Skeletal muscle tissue (tissue), 4 donors: ENCODE measurements around the gene TPPP. TPM values are rescaled to one million over a fixed set of nuclear protein-coding genes. Genes with fewer than 3 reads are reported as not detected.

ENCODE experiments used
- H3K27ac ChIP-seq: one replicate; pipeline ENCODE4 v1.7.0; 2013; ENCODE audit warnings: mild to moderate bottlenecking, low read depth, low read length, inconsistent platforms
- H3K27me3 ChIP-seq, 3 donors: one replicate each; pipeline ENCODE4 v1.7.0; 2013; ENCODE audit warnings: low read length in 3 of 3; ENCODE audit not compliant: control insufficient read depth in 3 of 3, insufficient read depth in 3 of 3
- H3K36me3 ChIP-seq, 3 donors: one replicate each; pipeline ENCODE4 v1.7.0; 2013; ENCODE audit warnings: low read length in 3 of 3; ENCODE audit not compliant: control insufficient read depth in 3 of 3, insufficient read depth in 3 of 3
- H3K4me1 ChIP-seq, 3 donors: one replicate each; pipeline ENCODE4 v1.7.0; 2013; ENCODE audit warnings: low read length in 3 of 3, mild to moderate bottlenecking in 3 of 3; ENCODE audit not compliant: control insufficient read depth in 3 of 3, insufficient read depth in 3 of 3
- H3K4me3 ChIP-seq, 3 donors: one replicate each; pipeline ENCODE4 v1.7.0; 2013; ENCODE audit warnings: low read length in 3 of 3
- H3K9ac ChIP-seq, 3 donors: one replicate each; pipeline ENCODE4 v1.7.0; 2013; ENCODE audit warnings: low read length in 3 of 3, mild to moderate bottlenecking in 3 of 3, moderate library complexity in 2 of 3, low read depth in 1 of 3
- H3K9me3 ChIP-seq, 3 donors: one replicate each; pipeline ENCODE4 v1.7.0; 2013; ENCODE audit warnings: low read length in 3 of 3; ENCODE audit not compliant: control insufficient read depth in 3 of 3
- total RNA-seq: library from RNA; depleted of rRNA; stranded (reverse); fragments of >200 nt; gene quantifications from one replicate; pipeline ENCODE4 v1.2.3, GENCODE V29; 2014
- donor health status: Osteomylitis.

TPPP gene
- total RNA-seq, 1 donor from 2014 or later, result 3.7 TPM

GRCh38 chr5:618450-618849 lies 74.7 kb downstream of the TPPP start:
- no peaks in the 10 kb centered on the region for H3K9me3 ChIP-seq
- H3K4me3 ChIP-seq, result no peak overlapping the region
- H3K4me1 ChIP-seq, result no peaks in the 10 kb centered on the region
- no peaks in the 10 kb centered on the region for H3K27me3 ChIP-seq
- H3K9ac ChIP-seq, result no peak overlapping the region
- peaks cover 17 to 19% (median 18%) of the 10 kb centered on the region in 3 donors for H3K36me3 ChIP-seq
- H3K27ac ChIP-seq, result no peak overlapping the region

- Histone ChIP-seq H3K36me3 (peaks cover 17 to 19% (median 18%) of the 10 kb centered on the region in 3 donors), H3K4me3 (no peak overlapping the region), H3K9ac (no peak overlapping the region), H3K9me3 (no peaks in the 10 kb centered on the region), H3K4me1 (peaks cover under 1 to 2% (median 2%) of the 10 kb centered on the region in 3 donors), H3K27ac (no peak overlapping the region), H3K27me3 (no peaks in the 10 kb centered on the region)
Measured at GRCh38 chr5:617896-618295, 75.3 kb downstream of the TPPP start.

DNA sequence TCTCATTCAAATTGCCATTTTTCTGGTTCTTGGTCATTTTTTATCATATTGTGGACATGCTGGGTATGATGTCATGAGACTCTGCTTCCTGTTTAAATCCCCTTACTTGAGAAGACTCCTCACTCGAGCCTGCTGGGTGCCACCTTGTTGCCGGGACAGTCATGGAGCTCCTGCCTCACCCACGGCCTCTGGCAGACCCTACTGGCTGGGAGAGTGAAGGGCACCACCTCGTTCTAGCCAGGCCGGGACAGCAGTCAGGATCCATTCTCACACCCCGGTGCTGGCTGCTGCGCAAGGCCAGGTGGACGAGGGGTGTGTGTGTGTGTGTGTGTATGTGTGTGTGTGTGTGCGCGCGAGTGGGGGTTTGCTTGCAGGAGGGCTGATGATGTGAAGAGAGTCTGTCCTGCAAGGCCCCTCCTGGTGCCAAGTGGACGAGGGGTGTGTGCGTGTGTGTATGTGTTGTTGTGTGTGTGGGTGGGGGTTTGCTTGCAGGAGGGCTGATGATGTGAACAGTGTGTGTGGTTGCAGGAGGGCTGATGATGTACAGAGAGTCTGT lies 76.6 kb downstream of the TPPP start:
- Histone ChIP-seq H3K9me3 (no peaks in the 10 kb centered on the region), H3K36me3 (peaks cover 17 to 19% (median 18%) of the 10 kb centered on the region in 3 donors), H3K27me3 (no peaks in the 10 kb centered on the region), H3K4me1 (peaks cover 5 to 7% (median 6%) of the 10 kb centered on the region in 3 donors), H3K4me3 (no peak overlapping the region), H3K27ac (no peak overlapping the region), H3K9ac (no peak overlapping the region)

GRCh38 chr5:612498-613424 lies 80.4 kb downstream of the TPPP start:
- Histone ChIP-seq H3K36me3 (no peaks in the 10 kb centered on the region), H3K4me1 (peaks cover 5 to 15% (median 8%) of the 10 kb centered on the region in 3 donors), H3K27me3 (peaks cover 0 to 6% (median under 1%) of the 10 kb centered on the region in 3 donors), H3K9me3 (no peaks in the 10 kb centered on the region), H3K9ac (peak overlapping the region; percentile 72 to 79 (median 74)), H3K4me3 (peak overlapping the region; percentile 71 to 89 (median 79)), H3K27ac (no peak overlapping the region)

DNA sequence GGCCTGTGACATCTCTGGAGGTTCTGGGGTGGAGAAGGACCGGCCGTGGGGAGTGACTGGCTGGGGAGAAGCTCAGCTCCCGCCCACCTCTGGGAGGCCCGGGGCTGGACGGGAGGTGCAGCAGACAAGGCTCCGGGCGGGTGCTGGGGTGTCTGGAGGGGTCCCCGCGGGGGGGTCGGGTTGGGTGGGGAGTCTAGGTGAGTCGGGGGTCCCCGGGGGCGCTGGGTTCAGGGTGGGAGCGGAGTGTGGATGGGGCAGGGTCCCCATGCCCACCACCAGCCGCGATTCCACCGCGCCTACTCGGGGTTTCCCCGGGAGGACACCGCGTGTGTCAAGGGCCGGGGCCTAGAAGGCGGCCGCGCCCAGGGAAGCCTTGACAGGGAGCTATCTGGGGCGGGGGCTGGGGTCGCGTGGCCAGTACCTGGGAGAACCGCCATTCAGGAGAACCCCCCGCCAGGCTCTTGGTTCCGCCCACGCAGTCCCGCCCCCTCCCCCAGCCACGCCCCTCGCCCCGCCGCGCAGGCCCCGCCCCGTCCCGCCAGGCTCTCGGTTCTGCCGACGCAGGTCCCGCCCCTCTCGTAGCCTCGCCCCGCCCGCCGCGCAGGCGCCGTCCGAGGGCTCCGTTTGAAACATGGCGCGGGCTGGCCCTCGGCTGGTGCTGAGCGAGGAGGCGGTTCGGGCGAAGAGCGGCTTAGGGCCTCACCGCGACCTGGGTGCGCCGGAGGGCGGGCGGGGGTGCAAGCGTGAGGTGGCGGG lies 81.2 kb downstream of the TPPP start, which contains the start of gene CEP72:
TSS of gene CEP72 (plus strand) at position 610 of the 756 bp plus-strand sequence. CDS start at position 632, 22 bp downstream.
- Histone ChIP-seq H3K9ac (peak within 1 kb of the TSS; percentile 72 to 79 (median 74)), H3K9me3 (no peaks in the 10 kb centered on the region), H3K27me3 (peaks cover 3 to 14% (median 6%) of the 10 kb centered on the region in 3 donors), H3K36me3 (no peaks in the 10 kb centered on the region), H3K4me1 (peaks cover 5 to 15% (median 8%) of the 10 kb centered on the region in 3 donors), H3K4me3 (peak within 1 kb of the TSS; percentile 72 to 89 (median 79)), H3K27ac (no peak within 1 kb of the TSS)

GRCh38 chr5:610744-611730 lies 82.1 kb downstream of the TPPP start:
- H3K9ac ChIP-seq, result peak overlapping the region in 2 of 3 donors; percentile 32 to 60
- H3K4me3 ChIP-seq, result peak overlapping the region; percentile 67 to 77 (median 72)
- H3K4me1 ChIP-seq, result peaks cover 5 to 15% (median 8%) of the 10 kb centered on the region in 3 donors
- H3K9me3 ChIP-seq, result no peaks in the 10 kb centered on the region
- no peak overlapping the region for H3K27ac ChIP-seq
- peaks cover 6 to 18% (median 9%) of the 10 kb centered on the region in 3 donors for H3K27me3 ChIP-seq
- H3K36me3 ChIP-seq, result no peaks in the 10 kb centered on the region

DNA sequence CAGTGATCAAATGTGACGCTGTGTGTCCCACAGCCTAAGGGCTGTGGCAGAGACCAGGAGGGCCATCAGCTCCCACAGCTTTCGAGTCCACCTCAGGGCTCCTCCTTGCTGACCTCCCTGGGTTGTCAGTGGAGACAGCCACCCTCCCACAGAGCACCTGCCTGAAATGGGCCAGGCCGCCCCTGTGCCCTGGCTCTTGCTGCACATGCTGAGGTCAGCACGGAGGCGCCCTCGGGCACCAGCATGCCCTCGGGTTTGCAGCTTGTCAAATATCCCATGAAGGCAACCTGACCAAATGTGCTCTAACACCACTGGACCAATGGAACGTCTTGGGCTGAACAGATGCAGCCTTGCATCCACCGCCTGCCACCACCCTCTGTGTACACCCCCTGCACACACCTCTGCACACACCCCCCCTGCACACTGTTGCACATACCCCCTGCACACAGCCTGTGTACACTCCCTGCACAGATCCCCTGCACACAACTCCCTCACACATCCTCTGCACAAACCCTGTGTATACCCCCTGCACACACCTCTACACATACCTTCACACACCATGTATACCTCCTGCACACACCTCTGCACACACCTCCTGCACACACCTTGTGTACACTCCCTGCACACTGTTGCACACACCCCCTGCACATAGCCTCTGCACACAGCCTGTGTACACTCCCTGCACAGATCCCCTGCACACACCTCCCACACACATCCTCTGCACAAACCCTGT lies 83.0 kb downstream of the TPPP start:
- Histone ChIP-seq H3K4me3 (no peak overlapping the region), H3K9ac (no peak overlapping the region), H3K9me3 (no peaks in the 10 kb centered on the region), H3K27me3 (peaks cover 6 to 18% (median 12%) of the 10 kb centered on the region in 3 donors), H3K36me3 (no peaks in the 10 kb centered on the region), H3K4me1 (peaks cover 5 to 15% (median 8%) of the 10 kb centered on the region in 3 donors), H3K27ac (no peak overlapping the region)
